ENCODE data around the gene NSUN3. TPM values are rescaled to one million over a fixed set of nuclear protein-coding genes. Genes with fewer than 3 reads are reported as not detected.
"Not testable (repeated sequence)": the region's sequence is repeated elsewhere in the genome, so short reads cannot be mapped to it uniquely, and the experiment has no call there.

NSUN3 gene
- 7.2 TPM for polyA plus RNA-seq (ENCODE audit: insufficient read length)

DNA sequence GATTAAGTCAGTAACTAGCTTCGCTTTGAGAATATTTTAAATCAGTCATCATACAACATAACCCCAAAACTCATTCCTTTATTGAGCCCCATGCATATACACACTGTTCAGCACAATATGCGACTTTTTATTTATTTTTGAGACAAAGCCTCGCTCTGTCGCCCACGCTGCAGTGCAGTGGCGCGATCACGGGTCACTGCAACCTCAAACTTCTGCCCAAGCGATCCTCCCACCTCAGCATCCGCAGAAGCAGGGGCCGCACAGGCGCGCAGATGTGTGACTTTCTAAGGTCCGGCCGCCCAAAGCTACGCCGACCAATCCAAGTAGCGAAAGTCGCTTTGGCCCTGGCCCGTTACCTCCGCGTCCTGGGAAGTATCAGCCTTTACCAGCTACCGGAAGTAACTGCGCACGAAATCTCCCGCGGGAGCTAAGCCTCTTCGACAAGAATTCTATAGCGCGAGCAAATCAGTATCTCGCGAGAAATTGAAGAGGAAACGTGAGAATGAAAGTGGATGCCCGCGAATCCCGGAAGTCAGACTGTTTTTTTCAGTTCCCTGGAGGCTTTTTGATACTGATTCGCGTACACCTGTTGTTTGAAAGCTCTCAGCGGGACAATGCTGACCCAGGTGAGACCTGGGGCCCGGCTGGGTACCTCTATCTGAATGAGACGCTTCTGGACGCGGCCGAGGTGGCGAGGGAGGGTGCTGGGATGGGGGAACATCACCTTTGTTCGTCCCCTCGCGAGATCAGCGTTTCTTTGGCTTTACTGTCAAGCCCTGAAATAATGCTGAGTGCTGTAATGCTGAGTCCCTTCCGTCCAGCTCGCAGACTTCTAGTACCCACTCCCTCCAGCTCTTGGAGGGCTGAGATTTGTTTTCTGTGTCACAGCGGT lies at the start of gene NSUN3, which contains the start of gene DHFR2:
NSUN3 (plus strand) TSS at position 549 of the 892 bp plus-strand sequence; CDS start at position 615, 66 bp downstream.
DHFR2 (minus strand) TSS at position 404 of the 892 bp plus-strand sequence. CDS start 1,405 bp downstream, outside the sequence.
- DNase-seq: peak; percentile 96

DNA sequence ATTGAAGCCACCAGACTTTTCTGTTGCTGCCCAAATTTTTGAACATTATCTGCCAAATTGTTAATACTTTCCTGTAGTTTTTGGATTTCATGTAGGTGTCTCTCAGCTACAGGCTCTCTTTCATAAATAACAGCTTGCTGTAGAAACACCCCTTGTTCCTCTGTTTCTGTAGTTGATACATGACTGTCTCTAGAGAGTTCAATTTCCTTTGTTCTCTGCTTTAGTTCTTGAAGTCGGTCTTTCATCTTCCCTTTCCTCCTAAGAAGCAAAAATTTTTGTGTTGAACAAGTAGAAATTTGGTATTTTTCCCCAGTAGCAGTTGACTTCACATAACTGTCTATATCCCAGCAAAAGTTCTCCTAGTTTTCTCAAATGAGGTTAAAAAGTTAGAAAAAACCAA lies 47.8 kb upstream of the NSUN3 start:
- no peak for DNase-seq

DNA sequence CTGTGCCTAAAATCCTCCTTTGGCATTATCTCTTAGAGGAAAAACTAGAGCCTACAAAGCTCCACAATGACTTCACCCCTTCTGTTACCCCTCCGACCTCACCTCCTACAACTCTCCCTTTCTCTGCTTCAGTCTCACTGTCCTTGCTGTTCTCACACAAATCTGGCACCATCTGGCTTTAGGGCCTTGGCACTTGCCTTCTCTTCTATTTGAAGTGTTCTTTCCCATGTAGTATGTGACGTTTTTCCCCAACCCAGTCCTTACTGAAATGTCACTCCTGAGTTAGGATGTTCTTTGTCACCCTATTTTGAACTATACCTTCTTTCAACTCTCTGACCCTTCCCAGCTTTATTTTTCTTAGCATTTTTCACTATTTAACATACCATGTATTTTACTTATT lies 43.2 kb upstream of the NSUN3 start:
- no peak for DNase-seq

DNA sequence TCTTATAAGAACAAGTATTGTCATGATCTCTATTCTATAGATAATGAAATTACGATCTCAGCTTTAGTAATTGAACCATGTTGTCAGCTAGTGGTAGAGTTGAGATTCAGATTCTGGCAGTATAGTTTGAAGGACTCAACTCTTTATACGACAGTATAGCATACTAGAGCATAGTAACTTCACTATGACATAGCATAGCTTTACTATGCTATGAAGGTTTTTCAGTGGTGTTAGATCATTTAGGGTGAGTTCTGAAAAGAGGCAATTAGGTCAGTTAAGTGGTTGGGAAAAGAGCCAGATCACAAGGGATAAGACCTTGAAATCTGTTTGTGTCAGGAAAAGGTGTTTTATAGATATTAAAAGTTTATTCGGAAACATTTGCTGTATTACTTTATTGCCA lies 42.6 kb upstream of the NSUN3 start:
- no peak for DNase-seq

DNA sequence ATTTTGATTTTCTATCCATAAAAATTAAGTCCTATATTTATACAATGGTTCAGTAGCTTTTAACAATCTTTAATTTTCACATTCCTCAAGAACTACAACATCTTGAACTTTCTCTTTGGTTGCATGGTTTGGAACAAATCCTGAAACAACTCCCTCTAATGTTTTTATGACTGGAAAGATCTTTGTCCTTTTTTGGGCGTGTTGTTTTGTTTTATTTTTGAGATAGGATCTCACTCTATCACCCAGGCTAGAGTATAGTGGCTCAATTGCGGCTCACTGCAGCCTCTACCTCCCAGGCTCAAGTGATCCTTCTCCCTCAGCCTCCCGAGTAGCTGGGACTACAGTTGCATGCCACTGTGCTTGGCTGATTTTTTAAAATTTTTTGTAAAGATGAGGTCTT lies 38.5 kb upstream of the NSUN3 start:
- DNase-seq: no peak

DNA sequence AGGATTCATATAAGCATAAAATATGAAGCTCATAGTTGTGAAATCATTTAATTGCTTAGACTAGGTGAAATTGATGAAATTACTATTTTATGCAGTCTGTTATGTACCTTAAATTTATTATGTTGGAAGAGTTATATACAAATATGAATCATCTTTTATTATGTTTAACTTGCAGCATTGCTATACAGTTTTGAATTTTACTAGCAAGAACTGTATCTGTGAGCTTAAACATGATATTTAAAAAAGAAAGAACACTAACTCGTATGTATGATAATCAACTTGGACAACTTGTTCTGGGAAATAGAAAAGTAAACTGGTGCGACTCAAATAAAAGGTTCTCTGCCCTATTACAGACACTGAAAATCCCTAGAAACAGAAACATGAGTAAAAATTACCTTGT lies 36.2 kb upstream of the NSUN3 start:
- DNase-seq: no peak

DNA sequence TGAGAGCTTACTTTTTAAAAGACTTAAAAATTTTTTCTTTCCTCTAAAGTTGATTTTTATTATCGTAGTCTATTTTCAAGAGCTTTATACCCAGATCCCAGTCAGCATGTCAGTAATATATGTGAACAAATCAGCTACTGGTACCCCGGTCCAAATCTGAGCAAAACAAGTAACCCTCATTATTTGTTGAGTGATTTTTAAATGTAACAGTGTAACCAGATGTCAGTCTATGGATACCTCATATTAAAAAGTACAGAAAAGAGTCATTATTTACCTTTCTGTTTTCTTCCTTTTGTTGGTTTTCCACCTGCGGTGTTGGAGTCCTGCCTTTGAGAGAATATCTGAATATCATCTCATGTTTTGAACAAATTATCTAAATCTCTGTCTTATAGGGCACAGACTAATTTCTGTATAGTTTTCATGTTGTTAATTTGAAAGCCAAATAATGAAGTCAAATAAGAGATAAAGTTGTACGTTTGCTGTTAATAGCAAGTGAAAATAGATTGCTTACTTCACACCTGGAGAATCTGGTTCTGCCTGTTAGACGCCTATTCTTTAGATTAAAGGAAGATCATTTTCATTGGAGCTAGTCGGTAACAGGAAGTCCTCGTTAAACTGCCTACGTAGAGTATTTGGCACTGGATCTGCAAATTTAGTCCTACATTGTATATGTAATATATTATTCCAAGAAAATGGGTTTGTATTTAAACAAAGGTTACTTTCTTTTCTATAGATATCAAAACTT lies 34.6 kb upstream of the NSUN3 start, which contains the start of gene STX19:
STX19 (minus strand) TSS at position 505 of the 745 bp plus-strand sequence. CDS start 13,328 bp downstream, outside the sequence.
- DNase-seq: no peak

DNA sequence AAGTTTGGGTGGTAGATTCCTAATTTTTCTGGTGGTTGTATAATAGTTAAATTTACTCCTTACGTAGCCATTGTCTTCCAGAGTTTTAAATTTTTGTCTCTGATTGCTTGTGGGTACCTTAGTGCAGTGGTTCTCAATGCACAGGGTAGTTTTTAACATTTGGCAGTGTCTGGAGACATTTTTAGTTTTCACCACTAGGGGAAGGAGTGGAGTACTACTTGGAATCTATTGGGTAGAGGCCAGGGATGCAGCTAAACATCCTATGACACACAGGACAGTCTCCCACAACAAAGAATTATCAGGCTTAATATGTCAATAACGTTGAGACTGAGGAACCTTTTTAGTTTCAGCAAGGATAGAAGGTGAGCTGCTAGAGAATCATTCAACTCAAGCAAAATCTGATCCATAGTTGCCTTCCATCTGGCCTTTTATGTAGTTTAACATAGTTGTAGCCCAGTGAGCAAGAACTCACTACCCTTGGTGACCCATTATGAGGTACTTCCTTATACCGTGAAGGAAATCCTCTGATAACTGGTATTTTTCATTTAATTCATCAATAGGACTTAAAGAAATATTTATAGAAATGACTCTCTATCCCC lies 25.9 kb upstream of the NSUN3 start:
- DNase-seq: peak; percentile 4

DNA sequence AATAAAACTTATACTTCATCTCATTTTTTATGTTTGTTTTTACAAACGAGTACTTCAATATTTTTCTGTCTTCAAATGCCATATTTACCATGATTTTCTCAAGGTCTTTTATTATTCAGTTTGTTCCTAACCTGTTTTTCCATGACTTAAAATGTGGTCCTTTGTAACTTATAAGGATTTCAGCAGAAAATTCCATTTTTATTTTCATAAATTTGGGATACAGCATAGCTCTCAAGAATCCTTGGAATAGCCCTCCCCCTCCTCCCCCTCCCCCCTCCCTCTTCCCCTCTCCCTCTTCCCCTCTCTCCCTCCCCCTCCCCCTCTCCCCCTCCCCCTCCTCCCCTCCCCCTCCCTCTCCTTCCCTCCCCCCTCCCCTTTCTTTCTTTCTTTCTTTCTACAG lies 19.6 kb upstream of the NSUN3 start:
- no peak for DNase-seq

DNA sequence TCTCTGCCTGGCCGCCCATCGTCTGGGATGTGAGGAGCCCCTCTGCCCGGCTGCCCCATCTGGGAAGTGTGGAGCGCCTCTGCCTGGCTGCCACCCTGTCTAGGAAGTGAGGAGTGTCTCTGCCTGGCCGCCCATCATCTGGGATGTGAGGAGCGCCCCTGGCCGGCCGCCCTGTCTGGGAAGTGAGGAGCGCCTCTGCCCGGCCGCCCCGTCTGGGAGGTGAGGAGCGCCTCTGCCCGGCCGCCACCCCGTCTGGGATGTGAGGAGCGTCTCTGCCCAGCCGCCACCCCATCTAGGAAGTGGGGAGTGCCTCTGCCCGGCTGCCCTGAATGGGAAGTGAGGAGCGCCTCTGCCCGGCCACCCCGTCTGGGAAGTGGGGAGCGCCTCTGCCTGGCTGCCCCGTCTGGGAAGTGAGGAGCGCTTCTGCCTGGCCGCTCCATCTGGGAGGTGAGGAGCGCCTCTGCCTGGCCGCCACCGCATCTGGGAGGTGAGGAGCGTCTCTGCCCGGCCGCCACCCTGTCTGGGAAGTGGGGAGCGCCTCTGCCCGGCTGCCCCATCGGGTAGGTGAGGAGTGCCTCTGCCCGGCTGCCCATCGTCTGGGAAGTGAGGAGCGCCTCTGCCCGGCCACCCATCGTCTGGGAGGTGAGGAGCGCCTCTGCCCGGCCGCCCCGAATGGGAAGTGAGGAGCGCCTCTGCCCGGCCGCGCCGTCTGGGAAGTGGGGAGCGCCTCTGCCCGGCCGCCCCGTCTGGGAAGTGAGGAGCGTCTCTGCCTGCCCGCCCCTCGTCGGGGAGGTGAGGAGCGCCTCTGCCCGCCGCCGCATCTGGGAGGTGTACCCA lies 18.5 kb upstream of the NSUN3 start:
- not testable (repeated sequence) for DNase-seq

DNA sequence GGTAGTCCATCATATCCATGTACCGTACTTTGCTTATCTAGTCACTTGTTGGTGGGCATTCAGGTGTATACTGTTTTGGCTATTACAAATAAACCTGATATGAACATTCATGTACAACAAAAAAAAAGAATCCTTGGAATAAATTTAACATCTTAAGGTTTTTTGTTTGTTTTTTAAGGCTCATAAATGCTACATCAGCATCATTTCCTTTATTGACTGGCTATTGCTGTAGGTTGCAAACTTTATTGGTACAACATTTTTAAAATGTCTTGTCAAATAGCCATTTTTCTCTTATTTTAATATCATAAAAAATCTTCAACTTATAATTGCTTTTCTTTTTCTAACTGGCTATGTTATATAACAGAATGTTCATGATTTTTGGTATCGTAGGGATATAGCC lies 16.3 kb upstream of the NSUN3 start:
- no peak for DNase-seq

DNA sequence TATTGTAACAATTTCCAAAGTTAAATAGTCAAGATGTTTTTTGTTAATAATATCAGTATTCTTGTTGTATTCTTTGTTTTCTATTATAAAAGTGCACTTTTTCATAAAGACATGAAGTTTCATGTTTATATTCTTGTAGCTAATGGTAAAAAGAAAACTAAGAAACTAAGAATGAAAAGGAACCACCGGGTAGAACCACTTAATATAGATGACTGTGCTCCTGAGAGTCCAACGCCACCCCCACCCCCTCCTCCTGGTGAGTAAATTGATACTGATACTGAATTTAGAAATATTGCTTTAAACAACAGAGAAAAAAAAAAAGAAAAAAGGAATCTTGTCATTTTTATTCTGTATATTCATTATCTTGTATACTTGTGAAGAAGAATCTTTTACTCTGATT lies 13.6 kb upstream of the NSUN3 start:
- DNase-seq: no peak

DNA sequence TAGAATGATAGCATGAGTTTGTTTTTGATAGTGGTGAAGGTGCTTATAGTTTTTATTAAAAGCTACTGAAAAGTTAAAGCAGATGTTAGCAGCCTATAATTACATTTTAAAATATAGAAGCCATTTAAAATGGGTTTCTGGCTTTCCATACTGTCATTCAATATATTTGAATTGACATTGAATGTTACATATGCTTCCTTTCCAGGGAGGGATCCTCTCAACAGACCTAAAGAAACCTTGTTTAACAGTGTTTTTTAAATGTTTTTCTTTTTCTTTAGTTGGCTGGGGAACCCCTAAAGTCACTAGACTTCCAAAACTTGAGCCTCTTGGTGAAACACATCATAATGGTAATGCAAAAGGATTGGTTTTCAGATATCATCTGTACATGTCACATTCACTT lies 12.3 kb upstream of the NSUN3 start:
- DNase-seq: no peak

DNA sequence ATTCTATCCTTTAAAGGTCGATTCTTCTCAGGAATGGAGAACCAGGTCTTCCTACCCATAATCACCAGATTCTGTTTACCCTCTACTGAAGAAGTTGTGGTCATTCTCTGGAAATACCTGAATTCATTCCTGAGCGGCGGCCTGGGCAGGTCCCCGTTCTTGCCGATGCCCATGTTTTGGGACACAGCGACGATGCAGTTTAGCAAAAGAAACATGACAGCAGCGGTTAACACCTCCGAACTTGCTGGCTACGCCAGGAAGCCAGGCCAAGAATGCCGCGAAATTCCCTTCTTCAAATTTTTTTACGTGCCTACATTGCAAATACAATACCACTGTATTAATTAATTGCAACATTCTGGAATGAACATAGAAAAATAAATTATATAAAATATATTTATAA lies 1.6 kb upstream of the NSUN3 start:
- DNase-seq: no peak

DNA sequence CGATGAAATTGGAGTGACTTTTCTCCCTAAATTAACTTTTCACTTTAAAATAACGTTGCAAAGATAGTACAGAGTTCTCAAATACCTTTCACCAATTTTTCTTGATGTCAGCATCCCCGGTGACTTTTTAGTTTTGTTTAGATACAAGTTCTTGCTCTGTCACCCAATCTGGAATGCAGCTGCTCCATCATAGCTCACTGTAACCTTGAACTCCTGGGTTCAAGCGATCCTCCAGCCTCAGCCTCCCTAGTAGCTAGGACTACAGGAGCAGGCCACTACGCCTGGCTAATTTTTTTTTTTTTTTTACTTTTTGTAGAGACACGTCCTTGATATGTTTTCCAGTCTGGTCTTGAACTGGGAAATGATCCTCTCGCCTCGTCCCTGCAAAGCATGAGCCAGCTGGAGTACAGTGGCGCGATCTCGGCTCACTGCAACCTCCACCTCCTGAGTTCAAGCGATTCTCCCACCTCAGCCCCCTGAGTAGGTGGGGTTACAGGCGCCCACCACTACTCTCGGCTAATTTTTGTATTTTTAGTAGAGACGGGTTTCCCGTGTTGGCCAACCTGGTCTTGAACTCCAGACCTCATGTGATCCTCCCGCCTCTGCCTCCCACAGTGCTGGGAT lies 747 bp downstream of the NSUN3 start:
- DNase-seq: no peak

DNA sequence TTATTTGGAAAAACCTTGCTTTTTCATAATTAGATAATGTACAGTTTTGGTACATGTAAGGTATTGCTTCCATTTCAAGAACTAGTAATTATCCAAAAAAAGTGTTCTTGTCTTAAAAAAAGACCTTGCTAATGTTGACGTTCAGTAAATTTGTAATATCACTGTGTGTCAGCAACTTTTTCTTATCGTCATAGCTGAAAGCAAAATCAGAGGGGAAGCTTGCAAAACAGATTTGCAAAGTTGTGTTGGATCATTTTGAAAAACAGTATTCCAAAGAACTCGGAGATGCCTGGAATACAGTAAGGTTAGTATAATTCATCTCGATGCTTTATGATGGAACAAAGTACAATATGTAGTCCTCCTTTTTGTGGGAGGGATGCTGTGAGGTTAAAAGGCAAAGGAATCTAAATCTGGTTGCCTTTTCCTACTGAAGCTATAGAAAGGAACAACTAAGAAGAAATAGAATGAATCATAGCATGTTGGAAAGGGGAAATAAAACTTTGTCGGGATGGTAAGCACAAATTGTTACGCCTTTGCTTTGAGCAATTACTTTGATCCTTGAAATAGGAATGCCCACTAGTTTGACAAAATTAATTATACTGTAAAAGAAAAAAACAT lies 1.5 kb downstream of the NSUN3 start:
- DNase-seq: no peak

DNA sequence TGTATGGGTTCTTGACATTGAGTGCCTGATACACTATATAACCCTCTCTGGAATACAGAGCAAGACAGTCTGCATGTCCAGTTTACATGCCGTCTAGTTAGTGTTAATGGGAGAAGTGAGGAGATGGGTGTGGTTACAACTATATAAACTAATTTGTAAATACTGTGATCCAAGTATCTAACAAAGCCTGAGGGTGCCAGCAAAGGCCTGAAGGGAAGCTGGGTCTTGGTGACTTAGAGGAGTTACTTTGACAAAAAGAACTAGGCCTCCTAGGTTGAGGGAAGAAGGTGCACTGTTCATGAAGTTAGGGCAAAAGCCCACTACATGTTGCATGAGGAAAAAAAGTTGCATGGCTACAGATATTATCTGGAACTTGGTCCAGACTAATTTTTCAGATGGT lies 2.3 kb downstream of the NSUN3 start:
- no peak for DNase-seq

DNA sequence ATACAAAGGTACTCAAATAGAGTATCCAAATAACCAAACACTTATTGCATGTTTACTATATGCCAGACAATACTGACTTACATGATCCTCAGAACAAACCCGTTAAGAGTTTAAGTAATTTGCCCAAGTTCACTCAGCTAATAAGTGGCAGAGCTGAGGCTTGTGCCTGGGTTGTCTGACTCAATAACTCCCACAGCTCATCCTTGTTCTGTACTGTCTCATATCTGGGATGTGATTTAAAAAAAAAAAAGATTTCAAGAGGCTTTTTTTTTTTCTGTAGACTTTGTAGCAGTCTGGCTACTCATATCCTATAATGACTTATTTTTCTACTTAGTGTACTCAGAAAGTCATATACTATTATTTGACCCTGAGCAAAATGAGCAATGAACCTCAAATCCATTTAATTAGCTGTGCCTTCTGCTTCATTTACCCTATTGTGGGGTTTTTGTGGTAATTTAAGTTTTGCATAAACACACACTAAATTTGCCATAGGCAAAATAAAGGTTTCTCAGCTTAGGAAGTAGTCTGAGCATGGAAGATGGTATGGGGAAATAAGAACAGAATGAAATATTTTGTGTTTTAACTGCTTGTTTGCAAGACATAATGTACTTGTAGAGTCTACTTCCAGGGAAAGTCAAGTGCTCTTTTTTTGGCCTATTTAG lies 3.1 kb downstream of the NSUN3 start:
- DNase-seq: no peak

DNA sequence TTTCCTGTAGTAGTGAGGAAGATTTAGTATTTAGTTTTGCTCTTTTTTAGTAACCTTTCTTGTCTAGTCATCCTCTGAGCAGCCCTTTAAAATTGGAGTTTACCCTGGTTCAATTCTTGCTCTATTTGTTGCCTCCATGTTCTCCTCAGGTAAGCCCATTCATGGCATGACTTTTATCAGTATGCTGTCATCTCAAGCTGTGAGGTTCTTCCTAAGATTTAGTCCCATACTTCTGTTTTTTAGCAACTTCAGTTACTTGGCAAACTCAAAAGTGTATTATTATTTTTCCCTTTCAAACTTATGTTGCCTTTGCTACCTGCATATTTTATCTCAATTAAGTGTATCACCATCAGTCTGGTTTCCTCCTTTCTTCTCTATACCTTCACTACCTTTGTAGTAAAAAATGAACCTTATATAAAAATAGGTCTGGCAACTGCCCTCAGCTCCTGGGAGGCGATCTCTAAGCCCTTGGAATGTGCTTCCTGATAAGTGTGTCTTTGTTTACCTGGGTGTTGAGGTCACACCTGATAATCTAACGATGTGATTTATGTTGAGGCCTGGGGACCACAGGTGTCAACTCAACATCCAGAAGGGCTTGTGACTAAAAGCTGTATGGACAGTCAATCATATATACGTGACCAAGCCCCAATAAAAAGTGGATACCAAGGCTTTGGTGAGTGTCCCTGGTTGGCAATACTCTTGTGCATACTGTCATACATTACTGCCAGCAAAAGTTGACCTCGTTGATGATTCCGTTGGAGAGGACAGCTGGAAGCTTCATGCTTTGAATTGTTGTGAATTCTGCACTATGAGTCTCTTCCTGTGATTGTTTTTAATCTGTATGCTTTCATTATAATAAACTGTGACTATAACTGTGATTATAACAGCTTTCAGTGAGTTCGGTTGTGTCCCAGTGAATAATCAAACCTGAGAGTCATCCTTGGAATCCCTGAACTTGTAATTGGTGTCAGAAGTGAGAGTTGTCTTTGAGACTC lies 3.9 kb downstream of the NSUN3 start:
- DNase-seq: no peak

Measured in hindlimb muscle (tissue), 1 donor.